NCI-H345 (cell line): ENCODE data around the gene CSNK1A1L.

Experiments
- DNase-seq: peaks from one replicate; lab custom pipeline; 2025; lab: John Stamatoyannopoulos, UW

The CSNK1A1L gene

GRCh38 chr13:37105251-37105714, at the start of gene CSNK1A1L:
Gene CSNK1A1L, minus strand, starts transcription at chr13:37105664. Its CDS starts 408 bp downstream, at chr13:37105256.
- DNase-seq, result no peak

- DNase-seq, result no peak
These were observed 43.9 kb upstream of the CSNK1A1L start for GRCh38 chr13:37149380-37149779.

- no peak for DNase-seq
These were observed 43.0 kb upstream of the CSNK1A1L start for GRCh38 chr13:37148501-37148900.

- no peak for DNase-seq
These were observed 39.2 kb upstream of the CSNK1A1L start for GRCh38 chr13:37144661-37145060.

- DNase-seq, result no peak
These were observed 38.4 kb upstream of the CSNK1A1L start for GRCh38 chr13:37143911-37144310.

GRCh38 chr13:37142877-37143276, 37.4 kb upstream of the CSNK1A1L start:
- DNase-seq, result no peak

- no peak for DNase-seq
These were observed 35.5 kb upstream of the CSNK1A1L start for GRCh38 chr13:37141011-37141410.

GRCh38 chr13:37139356-37139755, 33.9 kb upstream of the CSNK1A1L start:
- no peak for DNase-seq

- DNase-seq, result no peak
These were observed 33.5 kb upstream of the CSNK1A1L start for GRCh38 chr13:37138926-37139325.

- no peak for DNase-seq
These were observed 32.7 kb upstream of the CSNK1A1L start for GRCh38 chr13:37138169-37138568.

- no peak for DNase-seq
These were observed 31.2 kb upstream of the CSNK1A1L start for GRCh38 chr13:37136633-37137032.

GRCh38 chr13:37136187-37136586, 30.7 kb upstream of the CSNK1A1L start:
- DNase-seq, result no peak

- DNase-seq, result no peak
These were observed 29.1 kb upstream of the CSNK1A1L start for GRCh38 chr13:37134411-37135041.

- no peak for DNase-seq
These were observed 26.7 kb upstream of the CSNK1A1L start for GRCh38 chr13:37132211-37132610.

- DNase-seq, result no peak
These were observed 25.6 kb upstream of the CSNK1A1L start for GRCh38 chr13:37131092-37131491.

GRCh38 chr13:37129866-37130265, 24.4 kb upstream of the CSNK1A1L start:
- DNase-seq, result no peak

- DNase-seq, result peak; percentile 46
These were observed 22.3 kb upstream of the CSNK1A1L start for GRCh38 chr13:37127691-37128241.

- no peak for DNase-seq
These were observed 17.9 kb upstream of the CSNK1A1L start for GRCh38 chr13:37123337-37123736.

- peak; percentile 3 for DNase-seq
These were observed 12.6 kb upstream of the CSNK1A1L start for GRCh38 chr13:37118016-37118415.

- no peak for DNase-seq
These were observed 8.8 kb upstream of the CSNK1A1L start for GRCh38 chr13:37114250-37114649.

- DNase-seq, result peak; percentile 22
These were observed 8.1 kb upstream of the CSNK1A1L start for GRCh38 chr13:37113534-37113933.

- DNase-seq, result peak; percentile 35
These were observed 3.7 kb upstream of the CSNK1A1L start for GRCh38 chr13:37109051-37109678.

- DNase-seq, result no peak
These were observed 2.4 kb upstream of the CSNK1A1L start for GRCh38 chr13:37107868-37108267.
